ENCODE results near the gene UBE4A. TPM values are rescaled to one million over a fixed set of nuclear protein-coding genes. Genes with fewer than 3 reads are reported as not detected.

UBE4A gene
- total and polyA plus RNA-seq, 2 experiments from 2014 or later = 11.8 to 42.2 TPM

DNA sequence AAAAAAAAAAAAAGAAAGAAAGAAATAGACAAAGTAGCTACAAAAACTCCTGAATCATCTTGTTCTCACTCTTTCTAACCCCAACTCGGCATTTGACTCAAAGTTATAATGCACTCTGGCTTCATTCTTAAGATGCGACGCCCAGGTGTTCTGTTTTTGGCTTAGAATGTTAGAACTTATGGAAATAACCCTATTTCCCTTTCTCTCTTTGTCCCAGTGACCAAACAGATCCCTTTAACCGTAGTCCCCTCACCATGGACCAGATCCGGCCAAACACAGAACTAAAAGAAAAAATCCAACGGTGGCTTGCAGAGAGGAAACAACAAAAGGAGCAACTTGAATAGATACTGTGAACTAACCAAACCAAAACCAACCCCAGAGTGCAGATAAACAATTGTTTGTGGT lies 36.7 kb downstream of the UBE4A start (continued):
- TF ChIP-seq, protein P1, sequence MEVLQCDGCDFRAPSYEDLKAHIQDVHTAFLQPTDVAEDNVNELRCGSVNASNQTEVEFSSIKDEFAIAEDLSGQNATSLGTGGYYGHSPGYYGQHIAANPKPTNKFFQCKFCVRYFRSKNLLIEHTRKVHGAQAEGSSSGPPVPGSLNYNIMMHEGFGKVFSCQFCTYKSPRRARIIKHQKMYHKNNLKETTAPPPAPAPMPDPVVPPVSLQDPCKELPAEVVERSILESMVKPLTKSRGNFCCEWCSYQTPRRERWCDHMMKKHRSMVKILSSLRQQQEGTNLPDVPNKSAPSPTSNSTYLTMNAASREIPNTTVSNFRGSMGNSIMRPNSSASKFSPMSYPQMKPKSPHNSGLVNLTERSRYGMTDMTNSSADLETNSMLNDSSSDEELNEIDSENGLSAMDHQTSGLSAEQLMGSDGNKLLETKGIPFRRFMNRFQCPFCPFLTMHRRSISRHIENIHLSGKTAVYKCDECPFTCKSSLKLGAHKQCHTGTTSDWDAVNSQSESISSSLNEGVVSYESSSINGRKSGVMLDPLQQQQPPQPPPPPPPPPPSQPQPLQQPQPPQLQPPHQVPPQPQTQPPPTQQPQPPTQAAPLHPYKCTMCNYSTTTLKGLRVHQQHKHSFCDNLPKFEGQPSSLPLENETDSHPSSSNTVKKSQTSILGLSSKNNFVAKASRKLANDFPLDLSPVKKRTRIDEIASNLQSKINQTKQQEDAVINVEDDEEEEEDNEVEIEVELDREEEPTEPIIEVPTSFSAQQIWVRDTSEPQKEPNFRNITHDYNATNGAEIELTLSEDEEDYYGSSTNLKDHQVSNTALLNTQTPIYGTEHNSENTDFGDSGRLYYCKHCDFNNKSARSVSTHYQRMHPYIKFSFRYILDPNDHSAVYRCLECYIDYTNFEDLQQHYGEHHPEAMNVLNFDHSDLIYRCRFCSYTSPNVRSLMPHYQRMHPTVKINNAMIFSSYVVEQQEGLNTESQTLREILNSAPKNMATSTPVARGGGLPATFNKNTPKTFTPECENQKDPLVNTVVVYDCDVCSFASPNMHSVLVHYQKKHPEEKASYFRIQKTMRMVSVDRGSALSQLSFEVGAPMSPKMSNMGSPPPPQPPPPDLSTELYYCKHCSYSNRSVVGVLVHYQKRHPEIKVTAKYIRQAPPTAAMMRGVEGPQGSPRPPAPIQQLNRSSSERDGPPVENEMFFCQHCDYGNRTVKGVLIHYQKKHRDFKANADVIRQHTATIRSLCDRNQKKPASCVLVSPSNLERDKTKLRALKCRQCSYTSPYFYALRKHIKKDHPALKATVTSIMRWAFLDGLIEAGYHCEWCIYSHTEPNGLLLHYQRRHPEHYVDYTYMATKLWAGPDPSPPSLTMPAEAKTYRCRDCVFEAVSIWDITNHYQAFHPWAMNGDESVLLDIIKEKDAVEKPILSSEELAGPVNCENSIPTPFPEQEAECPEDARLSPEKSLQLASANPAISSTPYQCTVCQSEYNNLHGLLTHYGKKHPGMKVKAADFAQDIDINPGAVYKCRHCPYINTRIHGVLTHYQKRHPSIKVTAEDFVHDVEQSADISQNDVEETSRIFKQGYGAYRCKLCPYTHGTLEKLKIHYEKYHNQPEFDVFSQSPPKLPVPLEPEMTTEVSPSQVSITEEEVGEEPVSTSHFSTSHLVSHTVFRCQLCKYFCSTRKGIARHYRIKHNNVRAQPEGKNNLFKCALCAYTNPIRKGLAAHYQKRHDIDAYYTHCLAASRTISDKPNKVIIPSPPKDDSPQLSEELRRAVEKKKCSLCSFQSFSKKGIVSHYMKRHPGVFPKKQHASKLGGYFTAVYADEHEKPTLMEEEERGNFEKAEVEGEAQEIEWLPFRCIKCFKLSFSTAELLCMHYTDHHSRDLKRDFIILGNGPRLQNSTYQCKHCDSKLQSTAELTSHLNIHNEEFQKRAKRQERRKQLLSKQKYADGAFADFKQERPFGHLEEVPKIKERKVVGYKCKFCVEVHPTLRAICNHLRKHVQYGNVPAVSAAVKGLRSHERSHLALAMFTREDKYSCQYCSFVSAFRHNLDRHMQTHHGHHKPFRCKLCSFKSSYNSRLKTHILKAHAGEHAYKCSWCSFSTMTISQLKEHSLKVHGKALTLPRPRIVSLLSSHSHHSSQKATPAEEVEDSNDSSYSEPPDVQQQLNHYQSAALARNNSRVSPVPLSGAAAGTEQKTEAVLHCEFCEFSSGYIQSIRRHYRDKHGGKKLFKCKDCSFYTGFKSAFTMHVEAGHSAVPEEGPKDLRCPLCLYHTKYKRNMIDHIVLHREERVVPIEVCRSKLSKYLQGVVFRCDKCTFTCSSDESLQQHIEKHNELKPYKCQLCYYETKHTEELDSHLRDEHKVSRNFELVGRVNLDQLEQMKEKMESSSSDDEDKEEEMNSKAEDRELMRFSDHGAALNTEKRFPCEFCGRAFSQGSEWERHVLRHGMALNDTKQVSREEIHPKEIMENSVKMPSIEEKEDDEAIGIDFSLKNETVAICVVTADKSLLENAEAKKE (CRISPR knock-in tag; IDR thresholded peaks at IDR 0.05) = no peak

DNA sequence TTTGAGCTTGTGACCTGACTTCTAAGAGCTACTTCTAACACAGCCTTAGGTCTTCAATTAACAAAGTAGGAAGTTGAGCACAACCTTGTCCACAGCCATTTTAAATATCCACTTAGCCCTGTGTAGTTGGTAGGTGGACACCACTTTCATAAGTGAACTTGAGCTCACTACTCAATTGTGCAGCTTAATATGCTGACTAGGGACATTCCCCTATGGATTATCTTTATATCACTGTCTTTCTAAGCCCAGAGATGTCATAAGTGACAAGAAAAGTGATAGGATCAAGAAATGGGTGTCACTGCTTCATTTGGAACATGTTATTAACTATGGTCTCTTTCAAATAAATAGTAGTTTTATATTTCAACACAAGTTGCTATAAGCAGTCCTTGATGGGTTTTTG lies 38.0 kb downstream of the UBE4A start:
- Mint-ChIP-seq H3K27ac (no peak overlapping the region), H3K9me3 (no peaks in the 10 kb centered on the region), H3K27me3 (ENCODE audit: insufficient read depth, low read depth, poor library complexity) (peaks cover 5% of the 10 kb centered on the region), H3K4me1 (peaks cover 8% of the 10 kb centered on the region; the same call in 1 of the 3 replicates), H3K36me3 (ENCODE audit: low read depth) (peaks cover 23% of the 10 kb centered on the region), H3K4me3 (no peak overlapping the region)
- H3K27me3 ChIP-seq (ENCODE audit: insufficient read depth) = no peaks in the 10 kb centered on the region
- H3K4me1 ChIP-seq (ENCODE audit: insufficient read depth) = no peaks in the 10 kb centered on the region
- DNase-seq (ENCODE audit: low spot score) = no peak
- no peak overlapping the region for H3K4me3 ChIP-seq
- ATAC-seq = no peak
- H3K9me2 ChIP-seq (ENCODE audit: insufficient read depth) = no peaks in the 10 kb centered on the region
- H3K79me2 ChIP-seq (replicated peaks; ENCODE audit: insufficient read depth) = peaks cover 10% of the 10 kb centered on the region
- no peaks in the 10 kb centered on the region for H3F3A ChIP-seq (replicated peaks; ENCODE audit: low read depth)
- H2AFZ ChIP-seq = no peak overlapping the region
- peaks cover 2% of the 10 kb centered on the region; the same call in 1 of the 2 replicates for H4K20me1 ChIP-seq (replicated peaks; ENCODE audit: insufficient read depth)
- H3K36me3 ChIP-seq (ENCODE audit: insufficient read depth) = peaks cover 25% of the 10 kb centered on the region
- no peak overlapping the region for H3K4me2 ChIP-seq
- no peak overlapping the region for H3K27ac ChIP-seq (ENCODE audit: low read depth)
- no peak for TF ChIP-seq JUNB (IDR thresholded peaks at IDR 0.05; ENCODE audit: unreplicated experiment)
- no peak for TF ChIP-seq NANOG (IDR thresholded peaks at IDR 0.05; ENCODE audit: borderline replicate concordance)
- TF ChIP-seq, protein P2, sequence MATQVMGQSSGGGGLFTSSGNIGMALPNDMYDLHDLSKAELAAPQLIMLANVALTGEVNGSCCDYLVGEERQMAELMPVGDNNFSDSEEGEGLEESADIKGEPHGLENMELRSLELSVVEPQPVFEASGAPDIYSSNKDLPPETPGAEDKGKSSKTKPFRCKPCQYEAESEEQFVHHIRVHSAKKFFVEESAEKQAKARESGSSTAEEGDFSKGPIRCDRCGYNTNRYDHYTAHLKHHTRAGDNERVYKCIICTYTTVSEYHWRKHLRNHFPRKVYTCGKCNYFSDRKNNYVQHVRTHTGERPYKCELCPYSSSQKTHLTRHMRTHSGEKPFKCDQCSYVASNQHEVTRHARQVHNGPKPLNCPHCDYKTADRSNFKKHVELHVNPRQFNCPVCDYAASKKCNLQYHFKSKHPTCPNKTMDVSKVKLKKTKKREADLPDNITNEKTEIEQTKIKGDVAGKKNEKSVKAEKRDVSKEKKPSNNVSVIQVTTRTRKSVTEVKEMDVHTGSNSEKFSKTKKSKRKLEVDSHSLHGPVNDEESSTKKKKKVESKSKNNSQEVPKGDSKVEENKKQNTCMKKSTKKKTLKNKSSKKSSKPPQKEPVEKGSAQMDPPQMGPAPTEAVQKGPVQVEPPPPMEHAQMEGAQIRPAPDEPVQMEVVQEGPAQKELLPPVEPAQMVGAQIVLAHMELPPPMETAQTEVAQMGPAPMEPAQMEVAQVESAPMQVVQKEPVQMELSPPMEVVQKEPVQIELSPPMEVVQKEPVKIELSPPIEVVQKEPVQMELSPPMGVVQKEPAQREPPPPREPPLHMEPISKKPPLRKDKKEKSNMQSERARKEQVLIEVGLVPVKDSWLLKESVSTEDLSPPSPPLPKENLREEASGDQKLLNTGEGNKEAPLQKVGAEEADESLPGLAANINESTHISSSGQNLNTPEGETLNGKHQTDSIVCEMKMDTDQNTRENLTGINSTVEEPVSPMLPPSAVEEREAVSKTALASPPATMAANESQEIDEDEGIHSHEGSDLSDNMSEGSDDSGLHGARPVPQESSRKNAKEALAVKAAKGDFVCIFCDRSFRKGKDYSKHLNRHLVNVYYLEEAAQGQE (IDR thresholded peaks at IDR 0.05; ENCODE audit: unreplicated experiment) = no peak
- TF ChIP-seq STAT1 (IDR thresholded peaks at IDR 0.05; ENCODE audit: unreplicated experiment) = no peak
- no peak for TF ChIP-seq POLR2AphosphoS5 (IDR thresholded peaks at IDR 0.05; ENCODE audit: low read depth)
- no peak for TF ChIP-seq ZNF114 (CRISPR knock-in tag; IDR thresholded peaks at IDR 0.05)
- TF ChIP-seq ZNF331 (CRISPR knock-in tag; IDR thresholded peaks at IDR 0.05; ENCODE audit: low read depth) = no peak
